K562 (cell line): ENCODE results near the gene CRHR1. TPM values are rescaled to one million over a fixed set of nuclear protein-coding genes. Genes with fewer than 3 reads are reported as not detected.

Source experiments
- ATAC-seq: fragments of 200-7000 bp; cut with Tn5 transposase; 3 replicates; pipeline ENCODE4 v1.9.1; 2020; ENCODE audit warnings: moderate library complexity
- BruUV-seq: library from RNA; stranded (reverse); fragments of 400-500 nt; replicated peaks from 2 replicates; lab custom pipeline; 2021; lab: Mats Ljungman, UMichigan
- CTCF ChIA-PET: fragments of 300-600 bp; formaldehyde crosslinking; extraction: SDS; loops from one replicate; lab custom pipeline; 2021; ENCODE audit warnings: low intra/inter-chr PET ratio; lab: Yijun Ruan, JAX
- POLR2A ChIA-PET: fragments of 300-600, 350-650 bp; sonication (Branson Sonifier 250); formaldehyde crosslinking; extraction: SDS; loops from one replicate; lab custom pipeline; 2021; ENCODE audit warnings: antibody characterized with exemption, inconsistent platforms; lab: Yijun Ruan, JAX
- DNase-seq, 4 experiments: peaks; one replicate each; pipeline versions ENCODE4 v3.0.0 to v3.0.0-alpha.2; 2011 to 2018; ENCODE audit warnings: low spot score in 3 of 4, mixed read lengths in 3 of 4; ENCODE audit errors: extremely low read depth in 1 of 4
- FAIRE-seq: peaks from 2 replicates; lab custom pipeline; 2011; peaks lifted over from hg19 to GRCh38; lab: Jason Lieb, UNC
- H2AFZ ChIP-seq: 2 replicates; pipeline ENCODE4 v1.6.0; 2011; ENCODE audit warnings: low read depth, low read length, control low read depth, inconsistent platforms
- H3K27ac ChIP-seq: fragments of 200-600 bp; 3 replicates; pipeline ENCODE4 v1.8.0; 2011; ENCODE audit warnings: low read depth, mild to moderate bottlenecking, control low read depth, inconsistent platforms, low read length, moderate library complexity, mixed read lengths; ENCODE audit errors: extremely low read depth
- H3K27me3 ChIP-seq, 2 experiments: fragments of 300-600 bp in 1 of 2; 2 replicates in 1 of 2; 3 replicates in 1 of 2; pipeline versions ENCODE4 v1.6.0 to v1.8.0; 2011; ENCODE audit warnings: inconsistent platforms in 2 of 2, low read length in 2 of 2, mild to moderate bottlenecking in 1 of 2, mixed read lengths in 1 of 2, moderate library complexity in 1 of 2; ENCODE audit not compliant: control insufficient read depth in 2 of 2, insufficient read depth in 2 of 2
- H3K36me3 ChIP-seq: fragments of 300-600 bp; 3 replicates; pipeline ENCODE4 v1.8.0; 2011; ENCODE audit warnings: mild to moderate bottlenecking, low read length, inconsistent platforms; ENCODE audit not compliant: control insufficient read depth, insufficient read depth
- H3K4me1 ChIP-seq, 2 experiments: fragments of 200-600 bp in 1 of 2; replicated peaks in 1 of 2; 2 replicates in 1 of 2; 3 replicates in 1 of 2; pipeline versions ENCODE4 v1.5.1 to v1.8.0; 2011; ENCODE audit warnings: inconsistent platforms in 2 of 2, low read length in 2 of 2, mild to moderate bottlenecking in 1 of 2, mixed read lengths in 1 of 2, moderate library complexity in 1 of 2; ENCODE audit not compliant: control insufficient read depth in 2 of 2, insufficient read depth in 2 of 2
- H3K4me2 ChIP-seq: 2 replicates; pipeline ENCODE4 v1.6.1; 2011; ENCODE audit warnings: low read length, control low read depth, inconsistent platforms, mixed read lengths; ENCODE audit not compliant: insufficient read depth
- H3K4me3 ChIP-seq: fragments of 200-600 bp; sonication (generic), shearing (Covaris generic); 2 replicates; pipeline ENCODE4 v1.5.1; 2016; ENCODE audit warnings: control low read depth, inconsistent platforms
- H3K79me2 ChIP-seq: fragments of 200-600 bp; 3 replicates; pipeline ENCODE4 v1.8.0; 2011; ENCODE audit warnings: low read length, inconsistent platforms; ENCODE audit not compliant: control insufficient read depth, insufficient read depth
- H3K9ac ChIP-seq, 2 experiments: 2 replicates each; pipeline versions ENCODE4 v1.6.0 to v1.6.1; 2011; ENCODE audit warnings: low read depth in 2 of 2, low read length in 2 of 2, control low read depth in 1 of 2, inconsistent platforms in 1 of 2, mild to moderate bottlenecking in 1 of 2, mixed read lengths in 1 of 2; ENCODE audit not compliant: insufficient read depth in 1 of 2
- H3K9me1 ChIP-seq: one replicate; pipeline ENCODE4 v1.6.0; 2011; ENCODE audit warnings: inconsistent platforms, mild to moderate bottlenecking, low read length, moderate library complexity; ENCODE audit not compliant: control insufficient read depth, insufficient read depth
- H3K9me3 ChIP-seq: replicated peaks from 2 replicates; pipeline ENCODE4 v1.5.1; 2011; ENCODE audit warnings: low read depth, low read length, inconsistent platforms; ENCODE audit not compliant: control insufficient read depth, insufficient read depth
- H4K20me1 ChIP-seq: replicated peaks from 2 replicates; pipeline ENCODE4 v1.6.1; 2011; ENCODE audit warnings: low read length, inconsistent platforms, mixed read lengths; ENCODE audit not compliant: control insufficient read depth, insufficient read depth
- ADNP ChIP-seq: fragments of 200-800 bp; sonication (Bioruptor generic); IDR thresholded peaks from 2 replicates; pipeline ENCODE4 v1.6.1; 2016; ENCODE audit warnings: missing genetic modification characterization, missing compliant biosample characterization
- EHMT2 ChIP-seq: fragments of 450-650 bp; IDR thresholded peaks from 2 replicates; pipeline ENCODE4 v1.6.1; 2018; ENCODE audit warnings: antibody characterized with exemption
- HNRNPK ChIP-seq: fragments of 200-400 bp; formaldehyde crosslinking; IDR thresholded peaks from one replicate; pipeline ENCODE4 v1.6.1; 2018; ENCODE audit warnings: mild to moderate bottlenecking, low read depth, low read length; ENCODE audit not compliant: poor library complexity, severe bottlenecking
- ILK ChIP-seq: fragments of 450-650 bp; IDR thresholded peaks from 2 replicates; pipeline ENCODE4 v1.6.1; 2016; ENCODE audit warnings: missing genetic modification characterization, low read depth, mild to moderate bottlenecking, missing compliant biosample characterization, moderate library complexity, borderline replicate concordance
- KDM2B ChIP-seq: fragments of 250-450 bp; sonication (Bioruptor Pico); IDR thresholded peaks from 2 replicates; pipeline ENCODE4 v1.8.0; 2021; ENCODE audit warnings: mild to moderate bottlenecking, moderate library complexity
- LARP7 ChIP-seq: fragments of 450-650 bp; IDR thresholded peaks from 2 replicates; pipeline ENCODE4 v1.6.1; 2016
- ZKSCAN3 ChIP-seq: fragments of 250-450 bp; sonication (Bioruptor Pico); IDR thresholded peaks from 2 replicates; pipeline ENCODE4 v1.4.0; 2020
- WGBS: fragments of 100-300 bp; shearing (Covaris generic); methylation state at CpG from one replicate; pipeline ENCODE4 v1.1.6; 2016; ENCODE audit warnings: low coverage, mixed read lengths; ENCODE audit not compliant: insufficient coverage; ENCODE audit errors: missing lambda C conversion rate; 5-methylcytosine and 5-hydroxymethylcytosine counted together
- in situ Hi-C: fragments of 300-500 bp; cut with MboI; formaldehyde crosslinking; loops from 4 replicates; pipeline ENCODE4 v1.15.0; 2018; ENCODE audit warnings: inconsistent platforms, mixed read lengths
- intact Hi-C: fragments of 100-400 bp; cut with micrococcal nuclease; formaldehyde crosslinking; loops from 2 replicates; pipeline ENCODE4 v1.14.2; 2022
- polyA plus RNA-seq, 8 experiments: library from polyadenylated mRNA; depleted of rRNA in 4 of 8; stranded (reverse) in 5 of 8; unstranded in 3 of 8; fragments of >200 nt; fragmentation: Nextera tagmentation in 2 of 8; fragmentation: Illumina TruSeq in 1 of 8; extraction: Ambion mirVana in 2 of 8; extraction: Trizol in 1 of 8; gene quantifications; 2 replicates each; pipeline versions ENCODE4 v1.2.1 to v1.2.3, GENCODE V29; 2011 to 2014; ENCODE audit warnings: inconsistent platforms in 1 of 8, missing spikeins in 1 of 8
- total RNA-seq, 7 experiments: library from RNA; depleted of rRNA in 6 of 7; stranded (reverse); fragments of >200 nt in 6 of 7; fragmentation: Illumina TruSeq in 2 of 7; extraction: Trizol in 2 of 7; gene quantifications; 2 replicates each; pipeline versions ENCODE4 v1.2.1 to v1.2.3, GENCODE V29; 2011 to 2021; ENCODE audit warnings: low replicate concordance in 1 of 7
- TF ChIP-seq, protein P1 (sequence below): sonication (generic); formaldehyde crosslinking; IDR thresholded peaks from 2 replicates; pipeline ENCODE4 v1.8.0; 2022; ENCODE audit warnings: missing genetic modification reagents, mild to moderate bottlenecking, moderate library complexity, borderline replicate concordance

CRHR1 gene
- total and polyA plus RNA-seq, 9 of the 15 experiments (the other 6 are each of a cell fraction or from before 2014, with no cell fraction given) = 0.05 TPM; not detected in 8

DNA sequence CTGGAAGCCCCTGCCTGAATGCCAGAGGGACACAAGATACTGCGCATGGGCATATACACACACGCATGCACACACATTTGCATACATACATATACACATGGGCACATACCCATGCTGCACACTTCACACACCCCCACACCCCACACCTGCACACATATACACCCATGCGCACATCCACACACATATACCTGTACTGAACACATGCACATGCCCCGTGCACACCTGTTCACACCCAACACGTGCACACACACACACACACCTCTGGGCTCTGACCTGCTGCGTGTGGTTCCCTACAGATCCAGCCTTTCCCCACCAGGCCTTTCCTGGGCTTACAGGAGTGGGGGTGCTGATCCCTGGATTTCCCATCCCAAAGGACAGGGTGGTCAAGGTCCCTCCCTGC is 66.9 kb downstream of the CRHR1 start:
- Histone ChIP-seq H3K27ac (no peak overlapping the region), H3K4me3 (no peak overlapping the region), H3K9me3 (no peaks in the 10 kb centered on the region), H3K36me3 (no peaks in the 10 kb centered on the region), H3K9ac (no peak overlapping the region), H3K4me2 (no peak overlapping the region), H3K9me1 (no peaks in the 10 kb centered on the region), H3K4me1 (peaks cover 0 to 13% of the 10 kb centered on the region in 2 experiments; a peak in 2 of 5 replicates), H3K79me2 (no peaks in the 10 kb centered on the region), H2AFZ (no peak overlapping the region), H3K27me3 (peaks cover 2 to 44% of the 10 kb centered on the region in 2 experiments; a peak in 2 of 5 replicates), H4K20me1 (no peaks in the 10 kb centered on the region)
- WGBS = 3% methylated on average over 6 of the region's 6 CpGs
- ATAC-seq = no peak
- FAIRE-seq = no peak
- ChIA-PET CTCF (interaction anchor here (1.1 kb wide), 1 partner anchor 211 kb away, joined by 4 read pairs; no protein-coding TSS in a partner anchor), POLR2A (interaction anchor here (0.6 to 1.5 kb wide), 2 partner anchors 16 to 1057 kb away, joined by 4 to 5 read pairs; no protein-coding TSS in a partner anchor)
- in situ Hi-C loops = no loop called here
- no peak for TF ChIP-seq HNRNPK
- no peak for TF ChIP-seq LARP7
- TF ChIP-seq ILK = no peak
- no peak for TF ChIP-seq ZKSCAN3
- no peak for TF ChIP-seq EHMT2
- no peak for TF ChIP-seq KDM2B
- no peak for TF ChIP-seq ADNP (tag)
- TF ChIP-seq, protein P1, sequence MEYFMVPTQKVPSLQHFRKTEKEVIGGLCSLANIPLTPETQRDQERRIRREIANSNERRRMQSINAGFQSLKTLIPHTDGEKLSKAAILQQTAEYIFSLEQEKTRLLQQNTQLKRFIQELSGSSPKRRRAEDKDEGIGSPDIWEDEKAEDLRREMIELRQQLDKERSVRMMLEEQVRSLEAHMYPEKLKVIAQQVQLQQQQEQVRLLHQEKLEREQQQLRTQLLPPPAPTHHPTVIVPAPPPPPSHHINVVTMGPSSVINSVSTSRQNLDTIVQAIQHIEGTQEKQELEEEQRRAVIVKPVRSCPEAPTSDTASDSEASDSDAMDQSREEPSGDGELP (CRISPR knock-in tag) = no peak
- intact Hi-C loops = loop anchor here (10.0 kb wide), 1 partner anchor 456 kb away; no protein-coding TSS in a partner anchor
- BruUV-seq = no TSS peak
- no peak for DNase-seq
